Immature natural killer cell (primary cell): ENCODE data around the gene ST6GALNAC6. TPM values are rescaled to one million over a fixed set of nuclear protein-coding genes. Genes with fewer than 3 reads are reported as not detected.
"Not testable (repeated sequence)": the region's sequence is repeated elsewhere in the genome, so short reads cannot be mapped to it uniquely, and the experiment has no call there.

Experiments used
- DNase-seq, 3 donors: peaks; one replicate each; pipeline ENCODE4 v3.0.0; 2022; ENCODE audit warnings: mixed read lengths in 1 of 3
- H3K27ac Mint-ChIP-seq, 6 donors: one replicate each; pipeline ENCODE4 v1.8.0; 2020; ENCODE audit warnings: mixed read lengths in 6 of 6, mild to moderate bottlenecking in 5 of 6, inconsistent platforms in 4 of 6, moderate library complexity in 3 of 6
- H3K27me3 Mint-ChIP-seq, 3 donors: one replicate each; pipeline ENCODE4 v1.8.0; 2020 to 2021; ENCODE audit warnings: low read depth in 3 of 3, mild to moderate bottlenecking in 3 of 3, mixed read lengths in 3 of 3, moderate library complexity in 3 of 3, inconsistent platforms in 1 of 3
- H3K36me3 Mint-ChIP-seq, 3 donors: one replicate each; pipeline ENCODE4 v1.8.0; 2020; ENCODE audit warnings: mixed read lengths in 3 of 3, inconsistent platforms in 2 of 3, mild to moderate bottlenecking in 2 of 3
- H3K4me1 Mint-ChIP-seq, 2 donors: one replicate each; pipeline ENCODE4 v1.8.0; 2020; ENCODE audit warnings: inconsistent platforms in 2 of 2, mild to moderate bottlenecking in 2 of 2, mixed read lengths in 2 of 2, moderate library complexity in 1 of 2
- H3K4me3 Mint-ChIP-seq, 5 donors: one replicate each; pipeline ENCODE4 v1.8.0; 2020; ENCODE audit warnings: mild to moderate bottlenecking in 5 of 5, mixed read lengths in 5 of 5, inconsistent platforms in 3 of 5, moderate library complexity in 3 of 5
- H3K9me3 Mint-ChIP-seq, 6 donors: one replicate each; pipeline ENCODE4 v1.8.0; 2020; ENCODE audit warnings: mild to moderate bottlenecking in 6 of 6, mixed read lengths in 6 of 6, inconsistent platforms in 4 of 6, moderate library complexity in 3 of 6
- polyA plus RNA-seq, 3 donors: library from polyadenylated mRNA; unstranded; fragments of 300-500 nt; fragmentation: Illumina TruSeq; gene quantifications; one replicate each; pipeline ENCODE4 v1.2.3, GENCODE V29; 2021

Gene ST6GALNAC6
- polyA plus RNA-seq, 3 donors from 2014 or later = 84.0 to 97.8 (median 94.1) TPM

DNA sequence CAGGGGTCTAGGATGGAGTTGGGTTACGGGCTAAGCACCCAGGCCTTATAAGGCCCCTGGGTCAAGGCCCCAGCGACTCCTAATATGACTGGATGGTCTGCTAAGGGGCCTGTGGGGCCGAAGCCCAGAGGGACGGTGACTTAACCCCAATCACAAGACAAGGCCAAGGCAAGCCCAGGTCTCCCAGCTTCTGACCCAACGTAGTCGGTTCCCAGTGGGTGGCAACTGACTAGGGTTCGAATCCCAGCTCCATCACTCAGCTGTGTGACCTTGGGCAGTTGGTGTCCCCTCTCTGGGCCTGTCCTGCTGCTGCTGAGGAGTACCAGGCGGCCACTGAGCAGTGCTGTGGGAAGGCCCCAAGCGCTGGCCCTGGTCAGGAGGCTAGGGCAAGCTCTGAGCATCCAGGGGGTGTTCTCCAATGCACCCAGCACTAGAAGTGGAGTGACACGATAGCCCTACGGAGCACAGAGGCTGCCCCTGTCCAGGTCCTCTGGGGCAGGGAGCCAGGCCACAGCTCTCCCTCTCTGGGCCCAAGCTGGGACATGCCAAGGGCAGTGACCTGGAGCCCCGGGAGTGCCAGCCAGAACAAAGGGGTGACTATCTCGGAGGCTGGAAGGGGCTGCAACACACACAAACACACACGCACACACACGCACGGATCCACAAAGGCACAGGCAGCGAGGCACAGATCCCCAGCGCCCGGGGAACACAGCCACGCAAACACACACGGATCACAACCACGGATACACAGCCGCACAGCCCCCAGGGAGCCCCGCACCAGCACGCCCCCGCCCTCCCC is 22.4 kb downstream of the ST6GALNAC6 start:
- H3K27me3 Mint-ChIP-seq = peaks cover 2 to 5% (median 2%) of the 10 kb centered on the region in 3 donors
- no peak for DNase-seq
- peaks cover 10 to 13% of the 10 kb centered on the region in 2 donors for H3K4me1 Mint-ChIP-seq
- peaks cover 0 to 8% (median 3%) of the 10 kb centered on the region in 3 donors for H3K36me3 Mint-ChIP-seq
- no peaks in the 10 kb centered on the region for H3K9me3 Mint-ChIP-seq
- peak overlapping the region in 1 of 6 donors; percentile 62 for H3K27ac Mint-ChIP-seq
- H3K4me3 Mint-ChIP-seq = peak overlapping the region in 2 of 5 donors; percentile 15 to 46

DNA sequence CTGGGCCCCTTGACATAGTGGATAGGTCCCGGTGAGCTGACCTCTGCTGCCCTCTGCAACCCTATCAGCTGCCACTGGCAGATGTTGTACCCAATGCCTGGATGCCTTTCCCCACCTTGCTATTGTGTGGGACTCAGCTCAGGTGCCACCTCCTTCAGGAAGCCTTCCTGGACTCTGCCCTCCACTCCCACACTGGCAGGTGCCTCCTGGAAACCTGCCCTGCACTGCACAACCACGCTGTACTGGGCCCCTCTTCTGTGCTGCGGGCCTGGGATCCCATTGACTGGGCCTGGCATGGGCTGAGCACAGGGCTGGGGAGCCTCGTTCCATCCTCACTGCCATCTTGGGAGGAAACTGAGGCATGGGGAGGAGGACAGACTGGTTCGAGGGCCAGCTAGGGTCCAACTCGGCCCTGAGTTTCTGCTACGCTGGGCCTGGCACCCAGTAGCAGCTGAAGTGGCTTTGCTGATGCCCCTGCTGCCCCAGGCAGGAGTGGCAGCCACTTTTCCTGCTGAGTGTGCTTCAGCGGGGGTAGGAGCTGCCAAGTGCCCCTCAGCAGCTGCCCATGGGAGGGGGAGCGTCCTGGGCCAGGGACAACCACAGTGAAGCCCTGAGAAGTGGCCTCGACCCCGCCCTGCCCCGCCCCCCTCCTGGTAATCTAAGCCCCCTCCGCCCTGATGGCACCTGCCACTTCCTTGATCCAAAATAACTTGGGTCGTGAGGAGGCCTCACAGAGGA is 23.2 kb downstream of the ST6GALNAC6 start:
- Mint-ChIP-seq H3K36me3 (peaks cover 0 to 15% (median 3%) of the 10 kb centered on the region in 3 donors), H3K27me3 (peaks cover 2 to 5% (median 2%) of the 10 kb centered on the region in 3 donors), H3K27ac (no peak overlapping the region), H3K9me3 (no peaks in the 10 kb centered on the region), H3K4me1 (peaks cover 10 to 13% of the 10 kb centered on the region in 2 donors), H3K4me3 (no peak overlapping the region)
- DNase-seq = no peak

DNA sequence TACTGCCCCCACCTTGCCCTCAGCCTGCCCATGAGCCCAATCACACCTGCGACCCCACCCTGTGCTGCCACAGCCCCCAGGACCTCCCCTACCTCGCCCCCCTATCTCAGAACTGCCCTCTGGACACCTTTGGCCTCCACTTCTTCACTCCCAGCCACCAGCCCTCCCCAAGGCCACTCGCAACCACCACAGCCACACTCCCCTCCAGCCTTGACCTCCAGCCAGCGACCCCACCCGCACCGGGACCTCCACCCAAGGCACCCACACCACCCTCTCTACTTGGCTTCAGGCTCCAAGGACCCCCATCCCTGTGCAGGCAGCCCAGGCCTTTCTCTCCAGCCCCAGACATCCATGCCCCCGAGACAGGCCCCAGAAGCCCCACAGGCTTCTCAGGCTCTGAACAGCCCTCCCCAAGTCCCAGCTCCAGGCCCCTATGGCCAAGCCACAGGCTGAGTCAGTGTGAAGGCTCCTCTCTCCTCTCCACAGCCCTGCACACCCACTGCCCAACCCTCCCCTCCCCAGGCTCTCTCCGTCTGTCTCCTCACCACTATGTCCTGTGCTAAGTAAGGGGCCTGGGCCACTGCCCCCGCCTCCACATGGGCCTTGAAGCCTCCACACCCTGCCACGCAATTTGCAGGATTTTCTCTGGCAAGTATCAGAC is 24.0 kb downstream of the ST6GALNAC6 start:
- Mint-ChIP-seq H3K4me1 (peaks cover 10 to 13% of the 10 kb centered on the region in 2 donors), H3K27ac (no peak overlapping the region), H3K27me3 (peaks cover 2 to 5% (median 3%) of the 10 kb centered on the region in 3 donors), H3K9me3 (no peaks in the 10 kb centered on the region), H3K4me3 (no peak overlapping the region), H3K36me3 (peaks cover 0 to 15% (median 3%) of the 10 kb centered on the region in 3 donors)
- DNase-seq = no peak

DNA sequence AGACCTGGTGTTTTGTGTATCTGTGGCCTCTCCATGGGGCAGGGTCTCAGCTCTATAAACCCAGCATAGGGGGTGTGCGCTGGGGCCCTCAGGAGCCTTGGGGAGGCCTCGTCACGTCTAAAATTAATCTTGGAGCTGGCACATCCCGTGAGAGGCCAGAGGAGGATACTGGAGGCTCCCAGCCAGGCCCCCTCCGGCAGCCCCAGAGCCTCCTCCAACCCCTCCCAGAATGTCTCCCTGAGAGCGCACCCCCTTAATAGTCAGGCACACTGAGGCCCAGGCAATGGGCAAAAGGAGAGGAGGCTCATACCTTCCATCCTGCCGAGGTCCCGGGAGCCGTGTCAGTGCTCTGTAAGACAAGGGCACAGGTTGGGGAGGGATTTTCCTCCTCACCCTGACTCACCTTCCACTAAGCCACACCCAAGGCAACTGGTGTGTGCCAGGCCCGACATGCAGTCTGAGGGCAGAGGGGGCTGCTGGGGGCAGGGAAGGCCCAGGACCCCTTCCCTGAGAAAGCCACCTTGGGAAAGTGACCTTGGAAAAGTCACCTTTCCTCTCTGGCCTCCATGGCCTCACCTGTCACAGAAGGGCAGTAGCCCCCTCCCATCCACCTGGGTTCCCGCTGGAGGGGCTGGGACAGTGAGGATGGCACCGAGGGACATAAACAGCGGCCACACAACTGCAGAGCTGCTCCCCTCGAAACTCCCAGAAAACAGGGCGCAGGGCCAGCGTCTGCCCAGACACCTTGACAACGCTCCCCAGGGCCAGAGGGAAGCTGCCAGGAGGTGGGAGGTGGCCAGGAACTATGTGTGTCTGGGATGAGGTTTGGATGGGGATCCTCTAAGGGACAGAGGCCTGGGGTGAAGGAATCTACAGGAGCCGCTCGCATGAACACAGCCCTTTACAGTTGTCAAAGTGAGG is 24.8 kb downstream of the ST6GALNAC6 start:
- Mint-ChIP-seq H3K9me3 (no peaks in the 10 kb centered on the region), H3K4me3 (no peak overlapping the region), H3K27ac (no peak overlapping the region), H3K36me3 (peaks cover 0 to 15% (median 3%) of the 10 kb centered on the region in 3 donors), H3K4me1 (peaks cover 13 to 15% of the 10 kb centered on the region in 2 donors), H3K27me3 (peaks cover 2 to 5% (median 4%) of the 10 kb centered on the region in 3 donors)
- DNase-seq = no peak

DNA sequence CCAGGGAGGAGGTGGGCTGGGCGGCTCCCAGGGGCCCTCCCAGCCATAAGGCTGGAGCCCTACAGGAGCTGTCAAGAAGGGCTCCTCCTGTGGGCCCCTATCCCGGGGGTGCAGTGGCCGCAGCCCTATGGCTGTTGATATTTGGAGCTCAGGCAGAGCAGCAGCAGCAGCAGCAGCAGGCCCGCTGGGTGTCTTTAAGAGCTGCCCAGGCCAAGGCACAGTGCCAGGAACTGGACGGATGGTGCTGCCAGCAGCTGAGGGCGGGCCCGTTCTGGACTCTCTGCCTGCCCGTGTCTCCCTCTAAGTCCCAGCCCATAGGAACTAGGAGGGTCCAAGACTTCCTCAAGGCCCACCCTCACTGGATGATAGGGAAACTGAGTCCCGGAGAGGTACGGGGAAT is 25.5 kb downstream of the ST6GALNAC6 start:
- Mint-ChIP-seq H3K27me3 (peaks cover under 1 to 4% (median 3%) of the 10 kb centered on the region in 3 donors), H3K4me1 (peaks cover 12 to 15% of the 10 kb centered on the region in 2 donors), H3K36me3 (peaks cover 0 to 15% (median 3%) of the 10 kb centered on the region in 3 donors), H3K9me3 (no peaks in the 10 kb centered on the region), H3K4me3 (no peak overlapping the region), H3K27ac (no peak overlapping the region)
- no peak for DNase-seq

DNA sequence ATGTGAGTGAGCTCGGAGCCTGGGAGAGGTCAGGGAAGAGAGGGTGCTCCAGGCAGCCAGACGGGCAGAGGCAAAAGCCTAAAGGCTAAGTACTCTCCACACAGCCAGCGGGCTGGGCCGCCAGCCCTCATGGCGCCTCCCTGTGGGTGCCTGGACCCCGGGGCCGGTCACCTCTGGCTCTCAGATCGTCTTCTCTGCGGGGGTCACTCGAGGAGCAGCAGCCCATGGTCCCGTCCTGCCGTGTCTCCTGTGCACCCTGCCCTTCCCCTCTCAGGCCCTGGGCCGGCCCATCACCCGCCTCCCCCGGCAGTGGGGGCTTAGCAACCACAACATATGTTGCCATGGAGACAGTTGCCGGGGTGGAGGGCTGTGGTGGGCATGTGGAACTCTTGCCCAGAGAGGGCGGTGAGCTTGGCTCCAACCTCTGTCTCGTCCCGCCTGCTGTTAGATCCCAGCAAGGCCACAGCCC is 26.1 kb downstream of the ST6GALNAC6 start:
- H3K27me3 Mint-ChIP-seq = peaks cover 0 to 4% (median 3%) of the 10 kb centered on the region in 3 donors
- no peaks in the 10 kb centered on the region for H3K9me3 Mint-ChIP-seq
- DNase-seq = no peak
- H3K4me3 Mint-ChIP-seq = no peak overlapping the region
- peaks cover 0 to 15% (median 5%) of the 10 kb centered on the region in 3 donors for H3K36me3 Mint-ChIP-seq
- no peak overlapping the region for H3K27ac Mint-ChIP-seq
- peaks cover 6 to 14% of the 10 kb centered on the region in 2 donors for H3K4me1 Mint-ChIP-seq

DNA sequence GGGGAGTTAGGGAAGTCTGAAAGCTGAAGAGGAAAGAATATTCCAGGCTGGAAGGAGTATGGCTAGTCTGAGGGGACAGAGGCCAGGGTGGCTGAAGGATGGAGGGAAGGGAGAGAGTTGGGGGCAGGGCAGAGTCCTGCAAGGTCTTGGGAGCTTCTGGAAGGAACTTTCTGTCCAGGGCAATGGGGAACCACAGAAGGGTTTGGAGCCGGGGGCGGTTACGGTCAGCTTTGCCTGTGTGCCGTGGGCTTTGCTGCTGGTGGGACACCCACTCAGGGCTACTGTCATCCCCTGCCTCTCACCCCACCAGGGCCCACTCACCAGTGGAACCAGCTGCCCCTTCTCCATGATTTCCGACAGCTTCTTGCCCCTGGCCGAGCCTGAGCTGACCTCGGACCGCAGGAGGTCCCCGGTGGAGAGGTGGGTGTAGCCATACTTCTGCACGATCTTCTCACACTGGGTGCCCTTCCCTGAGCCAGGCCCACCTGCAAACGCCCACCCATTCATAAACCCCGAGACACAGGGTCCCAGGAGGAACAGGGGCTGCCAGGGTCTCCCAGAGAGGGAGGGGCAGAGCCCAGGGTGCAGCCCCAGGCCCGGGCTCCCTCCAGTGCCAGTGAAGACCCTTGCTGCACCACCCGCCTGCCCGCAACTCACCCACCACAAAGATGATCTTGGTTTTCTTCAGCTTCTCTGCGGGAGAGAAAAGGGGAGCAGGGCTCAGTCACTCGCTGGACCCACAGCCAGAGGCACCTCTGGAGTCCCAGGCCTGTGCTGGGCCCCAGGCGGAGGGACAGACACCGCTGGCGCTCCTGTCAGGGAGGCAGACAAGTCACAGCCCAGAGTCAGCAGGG is 26.8 kb downstream of the ST6GALNAC6 start:
- peaks cover 0 to 12% of the 10 kb centered on the region in 2 donors for H3K4me1 Mint-ChIP-seq
- H3K4me3 Mint-ChIP-seq = no peak overlapping the region
- H3K27ac Mint-ChIP-seq = peak overlapping the region in 1 of 6 donors; percentile 74

DNA sequence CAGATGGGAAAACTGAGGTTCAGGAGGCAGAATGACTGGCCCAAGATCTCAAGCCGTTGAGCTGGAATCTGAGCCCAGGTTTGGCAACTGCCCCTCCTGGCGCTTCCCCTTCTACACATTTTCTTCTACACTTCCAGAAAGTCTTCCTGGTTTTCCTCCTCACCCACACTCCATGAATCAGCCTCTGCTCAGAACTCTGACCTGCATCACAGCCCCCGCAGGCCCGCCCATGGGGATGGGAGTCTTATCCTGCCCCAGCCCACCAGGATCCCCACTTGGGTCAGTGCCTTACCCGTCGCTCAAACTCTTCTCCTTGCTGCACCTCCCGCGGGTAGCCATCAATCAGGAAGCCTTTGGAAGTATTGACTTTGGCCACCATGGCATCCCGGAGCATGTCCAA is 27.9 kb downstream of the ST6GALNAC6 start:
- Mint-ChIP-seq H3K27me3 (peaks cover 0 to 4% (median 0%) of the 10 kb centered on the region in 3 donors), H3K27ac (peak overlapping the region in 1 of 6 donors; percentile 40), H3K4me3 (no peak overlapping the region), H3K9me3 (no peaks in the 10 kb centered on the region), H3K36me3 (peaks cover 0 to 13% (median 5%) of the 10 kb centered on the region in 3 donors), H3K4me1 (peaks cover under 1 to 6% of the 10 kb centered on the region in 2 donors)
- DNase-seq = no peak

More for the DNA sequence above, 26.8 kb downstream of the ST6GALNAC6 start:
- Mint-ChIP-seq H3K36me3 (peaks cover 0 to 13% (median 5%) of the 10 kb centered on the region in 3 donors), H3K9me3 (no peaks in the 10 kb centered on the region), H3K27me3 (peaks cover 0 to 4% (median 3%) of the 10 kb centered on the region in 3 donors)
- DNase-seq = no peak

DNA sequence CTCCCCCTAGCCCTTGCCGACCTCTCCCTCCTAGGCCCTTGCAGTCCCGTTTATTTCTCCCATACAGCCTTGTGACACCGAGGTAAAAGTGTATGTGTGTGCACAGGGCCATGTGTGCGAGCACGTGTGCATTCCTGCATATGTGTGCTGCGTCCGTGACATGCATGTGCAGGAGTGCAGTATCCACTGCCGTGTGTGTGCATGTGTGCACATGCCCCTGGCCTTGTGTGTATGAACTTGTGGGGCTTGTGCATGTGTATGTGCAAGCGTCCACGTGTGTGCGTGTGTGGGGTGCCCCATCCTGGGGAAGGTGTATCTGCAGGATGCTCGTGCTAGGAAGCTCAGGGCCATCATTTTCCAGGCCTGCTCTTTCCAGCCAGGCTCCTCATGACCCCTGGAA is 28.5 kb downstream of the ST6GALNAC6 start:
- H3K27ac Mint-ChIP-seq = no peak overlapping the region
- DNase-seq = no peak
- H3K36me3 Mint-ChIP-seq = peaks cover 0 to 13% (median 5%) of the 10 kb centered on the region in 3 donors
- H3K4me1 Mint-ChIP-seq = peaks cover 7 to 10% of the 10 kb centered on the region in 2 donors
- H3K27me3 Mint-ChIP-seq = peaks cover 0 to 4% (median 0%) of the 10 kb centered on the region in 3 donors
- H3K9me3 Mint-ChIP-seq = no peaks in the 10 kb centered on the region
- H3K4me3 Mint-ChIP-seq = no peak overlapping the region

DNA sequence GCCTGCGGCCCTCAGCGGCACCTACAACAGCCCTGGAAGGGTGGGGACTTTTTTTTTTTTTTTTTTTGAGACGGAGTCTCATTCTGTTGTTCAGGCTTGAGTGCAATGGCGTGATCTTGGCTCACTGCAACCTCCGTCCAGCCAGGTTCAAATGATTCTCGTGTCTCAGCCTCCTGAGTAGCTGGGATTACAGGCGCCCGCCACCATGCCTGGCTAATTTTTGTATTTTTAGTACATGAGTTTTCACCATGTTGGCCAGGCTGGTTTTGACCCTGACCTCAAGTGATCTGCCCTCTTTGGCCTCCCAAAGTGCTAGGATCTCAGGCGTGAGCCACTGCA is 29.3 kb downstream of the ST6GALNAC6 start:
- not testable (repeated sequence) for H3K9me3 Mint-ChIP-seq, DNase-seq, H3K4me3 Mint-ChIP-seq, H3K27ac Mint-ChIP-seq, H3K27me3 Mint-ChIP-seq
- Mint-ChIP-seq H3K36me3 (peaks cover 0 to 13% (median 9%) of the 10 kb centered on the region in 3 donors), H3K4me1 (peaks cover 14 to 18% of the 10 kb centered on the region in 2 donors)

DNA sequence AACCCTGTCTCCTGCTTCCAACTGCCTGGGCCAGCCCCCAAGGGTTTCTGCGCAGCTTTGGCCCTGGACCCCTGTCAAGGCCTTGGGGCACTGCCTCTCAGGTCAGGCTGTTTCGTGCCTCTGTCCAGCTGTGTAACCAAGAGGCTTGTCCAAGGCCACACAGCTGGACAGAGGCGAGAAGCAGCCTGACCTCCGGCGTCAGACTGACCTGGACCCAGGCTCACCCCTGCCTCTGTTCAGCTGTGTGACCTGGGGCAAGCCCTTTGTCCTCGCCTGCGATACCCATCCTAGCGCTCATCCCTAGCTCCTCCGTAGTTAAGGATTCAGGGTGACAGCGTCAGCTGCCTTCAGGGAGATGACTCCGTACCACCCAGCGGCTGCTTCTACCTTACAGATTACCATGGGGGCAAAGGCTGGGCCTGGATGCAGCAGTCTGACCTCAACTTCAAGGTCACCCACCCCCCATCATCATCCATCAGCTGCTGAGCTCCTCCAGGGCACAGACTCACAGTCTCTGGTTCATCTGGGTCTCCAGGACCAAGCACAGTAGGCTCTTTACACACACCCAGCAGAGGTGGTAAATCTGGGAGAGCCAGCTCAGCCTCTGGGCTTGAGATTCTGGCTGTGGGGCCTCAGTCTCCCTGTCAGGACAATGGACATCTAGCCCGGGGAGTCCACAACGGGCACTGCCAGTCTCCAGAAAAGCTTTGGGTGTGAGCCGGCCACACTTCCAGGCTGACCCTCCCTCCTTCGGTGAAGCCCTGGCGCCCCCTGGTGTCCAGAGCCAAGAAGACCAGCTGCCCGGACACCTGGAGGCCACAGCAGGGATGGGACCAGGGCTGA is 29.9 kb downstream of the ST6GALNAC6 start:
- Mint-ChIP-seq H3K27me3 (peaks cover 0 to 6% (median 0%) of the 10 kb centered on the region in 3 donors), H3K4me3 (no peak overlapping the region), H3K4me1 (peaks cover 20 to 24% of the 10 kb centered on the region in 2 donors), H3K9me3 (no peaks in the 10 kb centered on the region), H3K27ac (peak overlapping the region in 5 of 6 donors; percentile 34 to 63 (median 36)), H3K36me3 (peaks cover 0 to 13% (median 9%) of the 10 kb centered on the region in 3 donors)
- peak; percentile 81 to 82 (median 82) for DNase-seq
